GM21529 (cell line): ENCODE results near the gene PDIK1L.

ENCODE experiments used
- ATAC-seq: cut with Tn5 transposase; IDR thresholded peaks from one replicate; pipeline ENCODE4 v1.9.1; 2021; ENCODE audit not compliant: unreplicated experiment

The PDIK1L gene

GRCh38 chr1:26153966-26154532, 42.4 kb downstream of the PDIK1L start:
- ATAC-seq: no peak

- no peak for ATAC-seq
Observed at GRCh38 chr1:26154750-26155149, 43.1 kb downstream of the PDIK1L start.

- ATAC-seq: no peak
Observed at GRCh38 chr1:26155370-26156284, 44.0 kb downstream of the PDIK1L start.

- no peak for ATAC-seq
Observed at GRCh38 chr1:26156285-26157038, 44.8 kb downstream of the PDIK1L start.

- ATAC-seq: no peak
Observed at GRCh38 chr1:26158271-26158907, 46.8 kb downstream of the PDIK1L start.

- no peak for ATAC-seq
Observed at GRCh38 chr1:26158908-26159742, 47.5 kb downstream of the PDIK1L start, which contains the start of gene FAM110D. Gene FAM110D, plus strand, starts transcription at chr1:26159079. Its CDS starts 2,213 bp downstream, at chr1:26161292.

GRCh38 chr1:26159743-26160039, 48.1 kb downstream of the PDIK1L start:
- no peak for ATAC-seq

- no peak for ATAC-seq
Observed at GRCh38 chr1:26160527-26161414, 49.1 kb downstream of the PDIK1L start.

GRCh38 chr1:26161415-26162219, 50.0 kb downstream of the PDIK1L start:
- no peak for ATAC-seq

- ATAC-seq: no peak
Observed at GRCh38 chr1:26162220-26162709, 50.6 kb downstream of the PDIK1L start.

- no peak for ATAC-seq
Observed at GRCh38 chr1:26163684-26164035, 52.0 kb downstream of the PDIK1L start.

- ATAC-seq: no peak
Observed at GRCh38 chr1:26164036-26164860, 52.6 kb downstream of the PDIK1L start.

GRCh38 chr1:26164861-26165842, 53.5 kb downstream of the PDIK1L start:
- ATAC-seq: no peak

GRCh38 chr1:26166719-26167281, 55.2 kb downstream of the PDIK1L start:
- no peak for ATAC-seq

- ATAC-seq: no peak
Observed at GRCh38 chr1:26168410-26169197, 57.0 kb downstream of the PDIK1L start, which contains the start of gene C1orf232. Gene C1orf232, minus strand, starts transcription at chr1:26168963. Its CDS starts 464 bp downstream, at chr1:26168499.
